Measurements from ENCODE around the gene TBC1D22A.

DNA sequence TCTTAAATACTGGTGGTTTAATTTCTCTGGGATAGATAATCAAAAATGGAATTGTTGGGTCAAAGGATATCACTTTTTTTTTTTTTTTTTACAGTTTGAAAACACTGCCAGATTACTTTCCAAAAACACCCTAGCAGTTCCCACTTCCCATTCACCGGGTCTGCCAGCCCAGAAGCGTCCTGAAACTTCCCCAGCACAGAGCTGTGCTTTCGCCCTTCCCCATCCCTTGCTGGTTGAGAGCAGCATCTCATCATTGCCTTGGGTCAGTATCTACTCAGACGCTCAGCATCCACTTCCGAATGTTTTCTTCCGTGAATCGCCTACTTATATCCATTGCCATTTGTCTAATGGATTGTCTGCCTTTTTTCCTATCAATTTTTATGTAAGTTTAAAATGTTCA is 29.9 kb upstream of the TBC1D22A start:
- TF ChIP-seq POLR2A (IDR thresholded peaks at IDR 0.05; ENCODE audit: low read length): no peak
- no peak for TF ChIP-seq GATA1 (IDR thresholded peaks at IDR 0.05; ENCODE audit: low read depth, low read length)
